ENCODE measurements around the gene BEX3. TPM values are rescaled to one million over a fixed set of nuclear protein-coding genes. Genes with fewer than 3 reads are reported as not detected.
"Not testable (repeated sequence)": the region's sequence is repeated elsewhere in the genome, so short reads cannot be mapped to it uniquely, and the experiment has no call there.

Gene BEX3
- total RNA-seq, 2 donors from 2014 or later: 0.52 TPM; not detected in 1

DNA sequence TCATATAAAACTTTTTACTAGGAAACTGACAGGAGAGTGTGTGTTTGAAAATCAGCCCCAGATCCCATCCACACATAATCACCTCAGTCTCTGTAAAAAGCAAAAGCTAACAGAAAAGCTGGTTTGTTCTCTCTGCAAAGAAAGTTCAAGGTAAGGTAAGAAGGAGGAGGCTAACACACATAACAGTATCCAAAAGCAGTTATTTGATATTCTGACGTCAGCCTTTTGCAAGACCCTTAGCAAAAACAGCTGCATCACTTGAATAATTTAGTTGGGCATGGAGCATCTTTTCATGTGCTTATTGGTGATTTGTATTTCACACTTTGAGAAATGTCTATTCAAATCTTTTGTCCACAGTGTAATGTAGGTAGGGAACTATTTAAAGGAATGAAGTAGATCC lies 14.5 kb upstream of the BEX3 start:
- no peaks in the 10 kb centered on the region for H3K36me3 Mint-ChIP-seq
- H3K9me3 Mint-ChIP-seq: no peaks in the 10 kb centered on the region
- peaks cover 0 to 26% of the 10 kb centered on the region in 2 donors for H3K27me3 Mint-ChIP-seq
- ATAC-seq (no peak), DNase-seq (ENCODE audit: low spot score) (no peak)
- no peaks in the 10 kb centered on the region for H3K4me1 Mint-ChIP-seq (ENCODE audit: low read depth in 2 of 2)
- no peak overlapping the region for H3K4me3 Mint-ChIP-seq
- no peak overlapping the region for H3K27ac Mint-ChIP-seq

GRCh38 chrX:103362474-103362873 lies 13.9 kb upstream of the BEX3 start:
- H3K27me3 Mint-ChIP-seq: peaks cover 0 to 25% of the 10 kb centered on the region in 2 donors
- ATAC-seq: no peak
- no peaks in the 10 kb centered on the region for H3K4me1 Mint-ChIP-seq (ENCODE audit: low read depth in 2 of 2)
- no peak overlapping the region for H3K27ac Mint-ChIP-seq
- no peaks in the 10 kb centered on the region for H3K36me3 Mint-ChIP-seq
- no peak for DNase-seq (ENCODE audit: low spot score)
- no peak overlapping the region for H3K4me3 Mint-ChIP-seq
- no peaks in the 10 kb centered on the region for H3K9me3 Mint-ChIP-seq

DNA sequence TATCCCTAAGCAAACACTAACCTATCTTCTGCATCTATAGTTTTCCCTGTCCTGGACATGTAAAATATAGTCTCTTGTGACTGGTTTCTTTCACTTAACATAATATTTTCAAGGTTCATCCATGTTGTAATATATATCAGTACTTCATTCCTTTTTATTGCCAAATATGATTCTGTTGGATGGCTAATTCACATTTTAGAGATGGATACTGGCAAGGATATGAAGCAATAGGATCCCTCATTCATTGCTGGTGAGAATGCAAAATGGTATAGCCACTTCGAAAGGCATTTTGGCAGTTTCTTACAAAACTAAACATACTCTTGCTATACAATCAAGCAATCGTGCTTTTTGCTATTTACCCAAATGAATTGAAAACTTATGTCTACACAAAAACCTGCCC lies 13.3 kb upstream of the BEX3 start:
- no peaks in the 10 kb centered on the region for H3K4me1 Mint-ChIP-seq (ENCODE audit: low read depth in 2 of 2)
- no peaks in the 10 kb centered on the region for H3K9me3 Mint-ChIP-seq
- H3K27me3 Mint-ChIP-seq: peaks cover 0 to 23% of the 10 kb centered on the region in 2 donors
- H3K27ac Mint-ChIP-seq: no peak overlapping the region
- ATAC-seq (no peak), DNase-seq (ENCODE audit: low spot score) (no peak)
- no peak overlapping the region for H3K4me3 Mint-ChIP-seq
- H3K36me3 Mint-ChIP-seq: no peaks in the 10 kb centered on the region

DNA sequence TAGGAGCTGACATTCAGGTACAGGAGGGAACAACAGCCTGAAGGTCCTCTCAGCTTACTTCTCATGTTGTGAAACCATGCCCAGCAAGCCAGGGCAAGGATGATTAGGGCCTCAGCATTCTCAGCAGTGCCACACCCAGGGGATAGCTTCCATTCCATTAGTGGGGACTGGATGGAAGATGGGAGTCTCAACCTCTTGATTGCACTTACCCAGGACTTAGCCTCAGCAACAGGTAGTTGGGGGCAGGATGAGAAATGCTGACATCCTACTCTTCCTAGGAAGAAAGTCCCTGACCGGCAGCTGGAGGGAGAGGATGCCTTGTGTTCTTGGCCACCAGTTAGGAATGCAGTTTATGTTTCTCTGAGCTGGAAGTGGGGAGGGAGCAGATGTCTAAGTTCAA lies 8.8 kb upstream of the BEX3 start:
- ATAC-seq (no peak), DNase-seq (ENCODE audit: low spot score) (no peak)
- Mint-ChIP-seq H3K27ac (no peak overlapping the region), H3K9me3 (no peaks in the 10 kb centered on the region), H3K4me3 (no peak overlapping the region), H3K4me1 (ENCODE audit: low read depth in 2 of 2) (no peaks in the 10 kb centered on the region), H3K36me3 (no peaks in the 10 kb centered on the region), H3K27me3 (peaks cover 10 to 23% of the 10 kb centered on the region in 2 donors)

- H3K27ac Mint-ChIP-seq: no peak overlapping the region
- H3K9me3 Mint-ChIP-seq: no peaks in the 10 kb centered on the region
- ATAC-seq (no peak), DNase-seq (ENCODE audit: low spot score) (no peak)
- peaks cover 15 to 26% of the 10 kb centered on the region in 2 donors for H3K27me3 Mint-ChIP-seq
- H3K36me3 Mint-ChIP-seq: no peaks in the 10 kb centered on the region
- H3K4me3 Mint-ChIP-seq: no peak overlapping the region
- no peaks in the 10 kb centered on the region for H3K4me1 Mint-ChIP-seq (ENCODE audit: low read depth in 2 of 2)
Measured at GRCh38 chrX:103369479-103369878, 6.9 kb upstream of the BEX3 start.

DNA sequence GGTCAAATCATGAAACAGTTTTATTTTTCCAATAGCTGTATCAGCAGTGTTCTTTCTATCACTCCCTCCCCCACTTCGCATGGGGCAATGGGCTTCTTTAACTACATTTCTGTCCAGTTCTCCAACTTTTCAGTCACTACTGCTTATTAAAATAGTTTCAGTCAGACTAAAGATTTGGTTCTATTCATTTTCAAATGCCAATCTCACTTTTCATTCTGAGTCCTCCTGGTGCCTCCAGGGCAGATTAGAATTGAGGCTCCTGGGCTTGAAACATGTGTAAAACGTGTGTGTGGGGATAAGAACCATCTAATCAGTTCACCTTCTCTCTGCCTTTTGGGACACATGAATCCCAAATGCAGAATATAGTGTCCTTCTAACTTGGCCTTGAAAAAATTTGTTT lies 3.5 kb upstream of the BEX3 start:
- no peak for DNase-seq (ENCODE audit: low spot score)
- no peak for ATAC-seq
- Mint-ChIP-seq H3K27ac (no peak overlapping the region), H3K4me1 (ENCODE audit: low read depth in 2 of 2) (no peaks in the 10 kb centered on the region), H3K4me3 (no peak overlapping the region), H3K27me3 (peaks cover 15 to 16% of the 10 kb centered on the region in 2 donors), H3K36me3 (no peaks in the 10 kb centered on the region), H3K9me3 (no peaks in the 10 kb centered on the region)

DNA sequence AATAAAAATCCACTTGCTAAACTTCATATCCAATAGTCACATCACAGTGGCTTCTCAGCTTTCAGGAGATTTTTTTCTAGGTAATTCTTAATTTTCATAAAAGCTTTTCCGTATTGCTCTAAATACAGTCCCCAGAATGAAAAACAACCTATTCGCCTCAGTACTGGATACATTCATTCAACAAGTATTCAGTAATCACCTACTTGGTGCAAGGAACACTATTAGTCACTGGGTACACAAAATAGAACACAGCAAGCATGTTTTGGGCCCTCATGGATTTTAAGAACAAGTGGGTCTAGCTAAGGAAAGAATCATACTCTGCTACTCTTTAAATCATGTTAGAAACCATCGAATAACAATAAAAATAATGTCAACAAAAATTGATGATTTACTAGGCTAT lies 2.8 kb upstream of the BEX3 start:
- ATAC-seq (no peak), DNase-seq (ENCODE audit: low spot score) (no peak)
- no peak overlapping the region for H3K4me3 Mint-ChIP-seq
- no peaks in the 10 kb centered on the region for H3K36me3 Mint-ChIP-seq
- no peaks in the 10 kb centered on the region for H3K9me3 Mint-ChIP-seq
- H3K27me3 Mint-ChIP-seq: peaks cover 12 to 16% of the 10 kb centered on the region in 2 donors
- H3K4me1 Mint-ChIP-seq (ENCODE audit: low read depth in 2 of 2): no peaks in the 10 kb centered on the region
- no peak overlapping the region for H3K27ac Mint-ChIP-seq

- Mint-ChIP-seq H3K27ac (no peak overlapping the region), H3K36me3 (no peaks in the 10 kb centered on the region), H3K9me3 (no peaks in the 10 kb centered on the region), H3K27me3 (peaks cover 7 to 19% of the 10 kb centered on the region in 2 donors), H3K4me3 (peak overlapping the region; percentile 13), H3K4me1 (ENCODE audit: low read depth in 2 of 2) (no peaks in the 10 kb centered on the region)
- DNase-seq (ENCODE audit: low spot score) (no peak), ATAC-seq (no peak)
Measured at GRCh38 chrX:103376979-103377324, 614 bp downstream of the BEX3 start.

DNA sequence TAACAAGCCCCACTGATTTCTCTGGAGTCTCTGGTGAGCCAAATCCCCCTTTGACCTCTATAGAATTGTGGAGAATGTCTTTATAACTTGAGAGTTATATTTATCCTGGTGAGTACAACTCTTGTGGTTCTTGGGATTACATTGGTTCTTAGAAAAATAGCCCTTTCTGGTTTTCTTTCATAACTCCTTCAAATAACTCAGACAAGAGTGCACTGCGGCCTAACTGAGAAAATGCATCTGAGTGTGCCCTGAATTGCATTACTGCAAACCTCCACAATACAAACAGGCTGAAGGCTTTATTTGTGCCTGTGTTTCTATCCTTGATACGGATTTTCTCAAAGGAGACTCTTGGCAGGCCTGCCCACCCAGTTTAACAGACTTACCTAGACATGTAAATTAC lies 2.7 kb downstream of the BEX3 start:
- no peak overlapping the region for H3K4me3 Mint-ChIP-seq
- ATAC-seq: no peak

DNA sequence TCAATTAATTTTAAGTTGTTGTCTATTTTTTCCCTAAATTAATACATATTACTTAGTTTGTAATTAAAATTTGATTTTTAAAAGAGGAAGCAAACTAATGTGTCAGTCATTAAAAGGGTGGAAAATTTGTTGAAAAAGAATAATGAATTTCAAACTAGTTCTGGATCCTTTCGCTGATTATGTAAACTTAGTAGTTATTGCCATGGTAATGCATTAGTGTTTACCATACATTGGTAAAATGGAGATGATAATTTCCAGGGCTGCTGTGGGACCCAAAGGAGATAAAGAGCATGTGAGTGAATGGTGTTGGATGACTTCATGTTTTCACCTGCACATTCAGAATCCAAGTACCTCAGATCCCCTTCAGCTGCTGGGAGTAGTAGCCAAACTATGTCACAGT lies 6.5 kb downstream of the BEX3 start:
- DNase-seq (ENCODE audit: low spot score) (no peak), ATAC-seq (no peak)
- H3K9me3 Mint-ChIP-seq: no peaks in the 10 kb centered on the region
- no peaks in the 10 kb centered on the region for H3K4me1 Mint-ChIP-seq (ENCODE audit: low read depth in 2 of 2)
- no peaks in the 10 kb centered on the region for H3K36me3 Mint-ChIP-seq
- H3K27ac Mint-ChIP-seq: no peak overlapping the region
- peaks cover 0 to 19% of the 10 kb centered on the region in 2 donors for H3K27me3 Mint-ChIP-seq
- H3K4me3 Mint-ChIP-seq: no peak overlapping the region

More for the DNA sequence above, 2.7 kb downstream of the BEX3 start:
- H3K27ac Mint-ChIP-seq: no peak overlapping the region
- no peaks in the 10 kb centered on the region for H3K9me3 Mint-ChIP-seq
- H3K27me3 Mint-ChIP-seq: peaks cover 0 to 13% of the 10 kb centered on the region in 2 donors
- no peak for DNase-seq (ENCODE audit: low spot score)
- H3K4me1 Mint-ChIP-seq (ENCODE audit: low read depth in 2 of 2): no peaks in the 10 kb centered on the region
- H3K36me3 Mint-ChIP-seq: no peaks in the 10 kb centered on the region

- Mint-ChIP-seq H3K27me3 (peaks cover 6 to 24% of the 10 kb centered on the region in 2 donors), H3K36me3 (no peaks in the 10 kb centered on the region), H3K4me3 (no peak overlapping the region), H3K4me1 (ENCODE audit: low read depth in 2 of 2) (no peaks in the 10 kb centered on the region), H3K9me3 (no peaks in the 10 kb centered on the region), H3K27ac (no peak overlapping the region)
- ATAC-seq (no peak), DNase-seq (ENCODE audit: low spot score) (no peak)
Measured at GRCh38 chrX:103384672-103385071, 8.3 kb downstream of the BEX3 start.

DNA sequence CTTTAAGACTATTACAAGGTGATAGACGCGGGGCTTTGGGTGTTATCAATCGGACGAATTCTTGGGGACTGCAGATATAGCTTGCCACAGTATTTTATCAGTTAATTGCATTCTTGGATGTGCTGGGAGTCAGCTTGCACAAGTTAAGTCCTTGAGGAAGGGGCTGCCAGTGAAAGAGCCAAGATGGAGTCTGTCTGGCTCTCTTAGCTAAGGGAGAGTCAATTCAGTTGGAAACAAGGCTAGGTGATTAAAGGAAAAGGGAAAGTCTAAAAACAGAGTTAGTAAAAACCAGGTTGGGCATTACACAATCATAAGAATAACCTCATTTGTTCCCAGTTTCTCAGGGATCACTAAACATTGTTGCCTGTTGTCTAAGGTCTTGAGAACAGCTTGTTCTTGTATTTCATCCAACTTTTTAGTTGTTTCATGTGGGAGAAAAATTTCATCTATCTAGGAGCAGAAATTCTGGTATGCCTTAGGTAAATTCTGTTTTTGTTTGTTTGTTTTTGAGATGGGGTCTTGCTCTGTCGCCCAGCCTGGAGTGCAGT lies 9.0 kb downstream of the BEX3 start:
- ATAC-seq; H3K36me3 Mint-ChIP-seq; H3K27ac Mint-ChIP-seq; H3K4me1 Mint-ChIP-seq (ENCODE audit: low read depth in 2 of 2); H3K9me3 Mint-ChIP-seq; H3K4me3 Mint-ChIP-seq; DNase-seq (ENCODE audit: low spot score): not testable (repeated sequence)
- H3K27me3 Mint-ChIP-seq: peaks cover 13 to 30% of the 10 kb centered on the region in 2 donors

DNA sequence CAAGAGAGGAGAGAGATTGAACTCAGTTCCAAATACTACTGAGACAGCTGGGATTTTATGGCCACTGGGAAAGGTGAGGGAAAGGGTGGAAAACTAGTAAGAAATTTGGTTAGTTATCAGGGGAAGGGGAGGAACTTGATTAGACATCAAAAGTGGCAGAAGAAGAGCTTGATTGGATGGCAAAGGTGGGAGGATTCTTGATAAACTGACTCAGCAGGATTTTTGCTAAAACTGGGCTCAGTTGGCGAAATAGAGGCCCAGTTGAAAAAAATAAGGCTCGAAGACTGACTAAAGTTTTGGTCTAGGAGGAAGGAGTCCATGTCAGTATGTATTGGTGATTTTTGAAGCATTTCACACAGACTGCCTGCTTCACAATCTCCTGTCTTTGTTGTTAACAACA lies 10.0 kb downstream of the BEX3 start:
- Mint-ChIP-seq H3K27ac (no peak overlapping the region), H3K27me3 (peaks cover 19 to 33% of the 10 kb centered on the region in 2 donors), H3K36me3 (no peaks in the 10 kb centered on the region), H3K4me3 (no peak overlapping the region), H3K9me3 (no peaks in the 10 kb centered on the region), H3K4me1 (ENCODE audit: low read depth in 2 of 2) (no peaks in the 10 kb centered on the region)
- ATAC-seq (no peak), DNase-seq (ENCODE audit: low spot score) (no peak)

GRCh38 chrX:103393487-103393886 lies 17.1 kb downstream of the BEX3 start:
- Mint-ChIP-seq H3K27me3 (peaks cover 19 to 34% of the 10 kb centered on the region in 2 donors), H3K4me3 (no peak overlapping the region), H3K27ac (no peak overlapping the region), H3K9me3 (no peaks in the 10 kb centered on the region), H3K4me1 (ENCODE audit: low read depth in 2 of 2) (no peaks in the 10 kb centered on the region), H3K36me3 (no peaks in the 10 kb centered on the region)
- DNase-seq (ENCODE audit: low spot score): no peak
- ATAC-seq: no peak

DNA sequence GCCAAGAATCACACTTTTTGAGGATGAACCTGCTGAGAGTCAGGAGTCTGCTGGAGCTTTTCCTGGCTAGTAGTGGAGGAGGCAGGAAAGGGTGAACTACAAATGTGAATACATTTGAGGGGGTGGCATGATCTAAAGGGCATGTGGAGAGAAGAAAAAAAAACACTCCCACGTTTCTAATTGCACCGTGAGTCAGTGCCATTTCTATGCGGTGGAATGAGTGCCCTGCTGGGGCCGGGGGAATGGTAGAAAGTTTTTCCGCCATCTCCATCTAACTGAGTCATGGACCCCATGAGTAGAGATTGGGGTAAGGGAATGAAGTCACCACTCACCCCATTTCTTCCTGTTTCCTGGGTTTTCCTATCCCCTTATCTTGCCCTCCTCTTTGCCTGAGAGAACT lies 19.8 kb downstream of the BEX3 start:
- Mint-ChIP-seq H3K27ac (no peak overlapping the region), H3K27me3 (peaks cover 0 to 19% of the 10 kb centered on the region in 2 donors), H3K36me3 (no peaks in the 10 kb centered on the region), H3K9me3 (no peaks in the 10 kb centered on the region), H3K4me1 (ENCODE audit: low read depth in 2 of 2) (no peaks in the 10 kb centered on the region), H3K4me3 (no peak overlapping the region)
- DNase-seq (ENCODE audit: low spot score) (no peak), ATAC-seq (no peak)
